Hematopoietic multipotent progenitor cell (in vitro differentiated cells): Measurements from ENCODE around the gene LHCGR. TPM values are rescaled to one million over a fixed set of nuclear protein-coding genes. Genes with fewer than 3 reads are reported as not detected.

Experiments
- DNase-seq, 3 donors: peaks; one replicate each; pipeline ENCODE4 v3.0.0-alpha.2; 2011 to 2015; ENCODE audit warnings: low read depth in 2 of 3, low spot score in 2 of 3
- total RNA-seq: library from RNA; depleted of rRNA; stranded (reverse); fragments of >200 nt; gene quantifications from one replicate; pipeline ENCODE4 v1.2.3, GENCODE V29; 2012

LHCGR gene
- not detected for total RNA-seq

- DNase-seq: no peak
These were observed at the start of gene LHCGR for GRCh38 chr2:48755473-48755872. Gene LHCGR (minus strand): TSS chr2:48755724. CDS start chr2:48755671, 53 bp downstream.

DNA sequence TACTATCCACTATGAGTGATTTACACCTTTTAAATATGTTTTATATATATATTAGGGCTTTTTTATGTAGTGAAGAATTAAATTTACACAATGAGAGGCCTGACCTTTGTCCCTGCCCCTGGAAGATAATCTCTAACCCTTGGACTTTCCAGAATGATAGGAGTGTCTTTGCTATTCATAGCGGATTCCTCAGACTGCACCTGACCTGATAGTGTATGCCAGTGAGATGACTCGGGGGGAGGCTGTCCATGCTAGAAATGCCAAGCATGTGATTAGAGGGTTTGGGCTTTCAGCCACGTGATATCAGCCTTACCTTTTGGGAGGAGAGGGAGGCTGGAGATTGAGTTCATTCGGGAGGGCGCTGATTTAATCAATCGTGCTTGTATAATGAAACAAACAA, 44.1 kb upstream of the LHCGR start:
- no peak for DNase-seq

DNA sequence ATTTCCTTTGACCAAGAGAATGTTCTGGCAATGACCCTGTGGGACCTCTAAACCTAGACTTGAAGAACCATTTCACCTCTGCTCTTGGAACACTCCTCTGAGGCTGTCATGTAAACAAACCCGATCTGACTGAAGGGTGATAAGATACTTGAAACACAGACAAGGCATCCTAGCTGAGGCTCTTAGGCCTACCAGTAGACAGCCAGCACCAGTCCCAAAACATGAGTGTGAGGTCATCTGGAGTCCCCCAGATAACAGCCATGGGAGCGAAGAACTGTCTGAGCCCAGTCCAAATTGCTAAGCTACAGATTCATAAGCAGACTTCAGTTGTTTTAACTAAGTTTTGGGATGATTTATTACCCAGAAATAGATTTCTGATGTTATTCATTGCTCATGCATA, 39.5 kb upstream of the LHCGR start:
- no peak for DNase-seq

GRCh38 chr2:48793671-48794070, 38.1 kb upstream of the LHCGR start:
- no peak for DNase-seq

GRCh38 chr2:48792030-48792429, 36.5 kb upstream of the LHCGR start:
- no peak for DNase-seq

- no peak for DNase-seq
These were observed 35.1 kb upstream of the LHCGR start for GRCh38 chr2:48790407-48791170.

GRCh38 chr2:48787580-48787979, 32.1 kb upstream of the LHCGR start:
- DNase-seq: no peak

- no peak for DNase-seq
These were observed 25.8 kb upstream of the LHCGR start for GRCh38 chr2:48781366-48781765.

DNA sequence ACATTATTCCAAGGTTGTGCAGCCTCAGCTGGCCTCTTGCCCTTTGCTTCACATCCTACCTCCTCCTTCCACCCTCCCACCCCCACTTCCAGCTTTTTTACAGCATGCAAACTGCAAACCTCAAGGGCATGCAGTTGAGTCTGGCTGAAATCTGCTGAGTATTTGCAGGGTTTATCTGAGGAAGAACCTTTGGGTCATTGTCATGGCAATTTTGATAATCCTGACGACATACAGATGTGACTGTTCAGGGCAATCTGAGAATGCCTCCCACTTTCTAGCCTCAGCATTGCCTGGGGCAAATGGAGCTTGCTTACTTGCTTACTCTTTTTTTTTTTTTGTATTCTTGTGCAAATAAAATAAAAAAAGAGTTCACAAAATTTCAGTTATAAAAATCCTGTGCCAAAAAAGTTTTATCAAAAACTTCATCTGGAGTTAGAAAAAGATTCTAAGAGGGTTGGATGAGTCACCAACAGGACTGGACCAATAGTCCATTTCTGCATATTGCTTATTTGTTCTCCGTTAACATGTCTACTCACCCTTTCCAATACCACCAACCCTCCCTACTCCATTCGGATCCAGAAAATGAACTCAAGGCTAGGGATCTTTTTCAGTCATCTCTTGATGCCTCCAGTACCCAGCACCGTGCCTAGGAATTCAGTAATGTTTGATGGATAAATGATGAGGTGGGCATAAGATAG, 23.6 kb upstream of the LHCGR start:
- no peak for DNase-seq

DNA sequence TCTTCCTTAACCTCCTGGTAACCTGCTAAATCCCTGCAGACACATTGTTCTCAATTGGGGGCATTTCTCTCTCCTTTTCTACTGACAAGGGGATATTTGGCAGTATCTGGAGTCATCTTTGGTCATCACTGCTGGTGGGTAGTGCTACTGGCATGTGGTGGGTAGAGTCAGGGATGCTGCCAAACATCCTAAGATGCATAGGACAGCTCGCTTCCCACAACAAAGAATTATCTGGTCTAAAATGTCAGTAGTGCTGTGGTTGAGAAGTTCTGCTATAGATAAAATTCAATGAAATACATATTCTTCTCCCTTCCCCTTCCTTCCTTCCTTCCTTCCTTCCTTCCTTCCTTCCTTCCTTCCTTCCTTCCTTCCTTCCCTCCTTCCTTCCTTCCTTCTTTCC, 18.7 kb upstream of the LHCGR start:
- DNase-seq: no peak

GRCh38 chr2:48771241-48772014, 15.9 kb upstream of the LHCGR start:
- DNase-seq: no peak

- DNase-seq: no peak
These were observed 14.7 kb upstream of the LHCGR start for GRCh38 chr2:48770181-48770580.

GRCh38 chr2:48768669-48769068, 13.1 kb upstream of the LHCGR start:
- DNase-seq: peak in 1 of 3 donors; percentile 7

DNA sequence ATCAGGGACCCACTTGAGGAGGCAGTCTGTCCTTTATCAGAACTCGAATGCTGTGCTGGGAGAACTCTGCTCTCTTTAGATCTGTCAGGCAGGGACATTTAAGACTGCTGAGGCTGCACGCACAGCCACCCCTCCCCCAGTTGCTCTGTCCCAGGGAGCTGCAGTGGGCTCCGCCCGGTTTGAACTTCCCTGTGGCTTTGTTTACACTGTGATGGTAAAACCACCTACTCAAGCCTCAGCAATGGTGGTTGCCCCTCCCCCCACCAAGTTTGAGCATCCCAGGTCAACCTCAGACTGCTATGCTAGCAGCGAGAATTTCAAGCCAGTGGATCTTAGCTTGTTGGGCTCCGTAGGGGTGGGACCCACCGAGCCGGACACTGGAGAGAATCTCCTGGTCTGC, 11.8 kb upstream of the LHCGR start:
- DNase-seq: no peak

DNA sequence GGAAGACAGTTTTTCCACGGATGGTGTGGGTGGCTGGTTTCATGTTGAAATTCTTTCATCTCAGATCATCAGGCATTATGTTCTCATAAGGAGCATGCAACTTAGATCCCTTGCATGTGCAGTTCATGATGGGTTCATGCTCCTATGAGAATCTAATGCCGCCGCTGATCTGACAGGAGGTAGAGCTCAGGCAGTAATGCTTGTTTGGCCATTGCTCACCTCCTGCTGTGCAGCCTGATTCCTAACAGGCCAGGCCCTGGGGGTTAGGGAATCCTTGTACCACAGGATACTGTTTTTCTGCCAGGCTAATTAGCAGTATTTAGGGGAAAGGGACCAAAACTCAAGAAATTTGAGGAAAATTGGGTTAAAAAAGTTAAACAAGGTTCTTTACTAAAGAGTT, 5.3 kb upstream of the LHCGR start:
- no peak for DNase-seq

DNA sequence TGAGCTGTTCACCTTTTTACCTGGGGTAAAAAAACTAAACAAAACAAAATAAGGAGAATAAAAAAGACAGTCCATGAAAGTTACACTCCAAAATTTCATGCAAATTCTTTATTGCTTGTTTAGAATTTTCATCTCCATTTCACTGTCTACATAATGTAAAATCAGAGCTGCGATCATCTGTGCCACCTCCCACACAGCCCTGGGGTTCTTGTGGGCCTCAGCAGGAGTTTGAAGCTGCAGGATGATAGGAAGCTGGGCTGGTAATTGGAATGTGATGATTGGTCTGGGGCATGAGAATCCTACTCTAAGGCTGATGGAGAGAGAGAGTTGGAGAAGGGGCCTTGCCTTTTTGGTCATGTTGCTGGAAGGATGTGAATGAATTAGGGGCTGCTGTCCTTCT, 4.2 kb upstream of the LHCGR start:
- DNase-seq: no peak

DNA sequence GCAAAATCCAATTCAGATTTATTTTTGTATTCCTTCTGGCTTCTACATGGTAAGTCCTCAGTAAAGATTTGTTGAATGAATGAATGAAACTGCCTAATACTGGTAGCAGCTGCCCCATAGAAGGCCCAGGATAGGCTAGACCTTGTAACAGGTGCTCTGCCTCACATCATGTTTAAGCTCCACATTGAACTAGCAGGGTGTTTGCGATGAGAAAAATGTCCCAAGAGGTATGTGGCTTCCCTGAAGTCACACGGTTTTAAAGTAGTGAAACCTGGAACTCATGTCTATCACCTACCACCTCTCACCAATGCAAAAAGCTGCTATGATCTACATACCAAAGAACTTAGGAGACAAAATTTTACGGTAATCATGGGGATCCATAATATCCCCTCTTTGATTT, 765 bp upstream of the LHCGR start:
- no peak for DNase-seq

DNA sequence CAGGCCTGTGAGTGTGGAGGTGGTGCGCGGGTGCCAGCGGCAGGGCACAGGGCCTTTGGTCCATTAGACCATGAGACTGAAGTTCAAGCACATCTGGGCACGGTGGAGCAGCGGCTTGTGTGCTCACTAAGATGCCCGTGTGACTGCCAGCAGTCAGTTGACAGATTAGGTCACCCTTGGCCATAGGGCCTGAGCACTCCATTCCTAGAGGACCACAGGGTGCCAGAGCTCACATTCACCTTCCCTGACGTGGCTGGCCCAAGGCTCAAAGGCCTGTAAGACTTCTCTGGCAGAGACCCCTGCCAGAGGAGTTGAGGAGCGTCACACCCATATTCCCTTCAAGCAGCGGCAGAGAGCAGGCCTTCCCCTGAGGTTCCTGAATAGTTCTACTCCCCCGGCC, 650 bp downstream of the LHCGR start:
- DNase-seq: no peak

GRCh38 chr2:48753228-48753627, 2.3 kb downstream of the LHCGR start:
- no peak for DNase-seq

DNA sequence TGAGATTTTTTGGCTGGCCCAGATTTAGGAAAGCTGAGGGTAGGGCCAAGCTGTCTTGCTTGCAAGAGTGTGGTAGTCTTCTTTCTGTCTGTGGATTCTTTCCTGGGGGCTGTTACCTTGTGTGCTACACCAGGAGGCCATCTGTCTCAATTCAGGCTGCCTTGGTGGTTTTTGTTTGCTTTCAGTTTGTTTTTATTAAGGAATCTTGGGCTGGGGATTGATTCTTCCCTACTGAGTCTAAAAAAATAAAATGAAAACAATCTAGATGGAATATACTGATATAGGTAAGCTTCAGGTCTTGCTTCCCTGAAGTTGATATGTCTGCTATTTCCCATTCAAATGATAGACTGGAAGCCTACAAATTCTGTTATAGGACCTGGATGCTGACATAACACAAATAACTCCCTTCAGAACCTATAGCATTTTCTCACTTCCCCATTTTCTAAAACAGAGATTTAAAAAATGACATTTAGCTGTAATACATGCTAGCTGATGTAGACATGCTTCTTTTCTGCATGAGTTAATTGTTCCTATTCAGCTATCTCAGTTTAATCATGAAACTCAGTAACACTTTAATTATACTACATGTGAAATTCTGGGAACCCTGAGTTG, 5.3 kb downstream of the LHCGR start:
- DNase-seq: no peak
